WTC11 (cell line): ENCODE results near the gene AKAP13. TPM values are rescaled to one million over a fixed set of nuclear protein-coding genes. Genes with fewer than 3 reads are reported as not detected.

Experiments
- ATAC-seq: fragments of 200-7000 bp; cut with Tn5 transposase; 2 replicates; pipeline ENCODE4 v1.10.0; 2021; ENCODE audit warnings: mild to moderate bottlenecking, moderate library complexity
- CTCF ChIA-PET: fragments of 300-600 bp; sonication (Branson Sonifier 250); formaldehyde crosslinking; loops from one replicate; lab custom pipeline; 2021; ENCODE audit warnings: antibody characterized with exemption; lab: Charles Lee
- POLR2A ChIA-PET: fragments of 350-600 bp; sonication (Branson Sonifier 250); formaldehyde crosslinking; loops from one replicate; lab custom pipeline; 2021; ENCODE audit warnings: antibody characterized with exemption; lab: Charles Lee
- DNase-seq: peaks from one replicate; pipeline ENCODE4 v3.0.0; 2021; ENCODE audit warnings: low spot score
- H3K27ac Mint-ChIP-seq: 2 replicates; pipeline ENCODE4 v1.8.0; 2021; ENCODE audit warnings: mixed read lengths
- H3K27me3 Mint-ChIP-seq: 2 replicates; pipeline ENCODE4 v1.8.0; 2021; ENCODE audit warnings: low read depth, mild to moderate bottlenecking, moderate library complexity, mixed read lengths
- H3K36me3 Mint-ChIP-seq: 2 replicates; pipeline ENCODE4 v1.8.0; 2021; ENCODE audit warnings: mixed read lengths
- H3K4me1 Mint-ChIP-seq: 2 replicates; pipeline ENCODE4 v1.8.0; 2022; ENCODE audit warnings: mixed read lengths
- H3K4me3 Mint-ChIP-seq: 2 replicates; pipeline ENCODE4 v1.8.0; 2021; ENCODE audit warnings: mild to moderate bottlenecking, moderate library complexity, mixed read lengths
- H3K9me3 Mint-ChIP-seq: 2 replicates; pipeline ENCODE4 v1.8.0; 2021; ENCODE audit warnings: mixed read lengths
- CREB1 ChIP-seq: sonication (generic); formaldehyde crosslinking; IDR thresholded peaks from 2 replicates; pipeline ENCODE4 v1.8.0; 2023; ENCODE audit warnings: mild to moderate bottlenecking, missing genetic modification reagents
- EMX1 ChIP-seq: fragments of 250-450 bp; sonication (Bioruptor Pico); IDR thresholded peaks from 2 replicates; pipeline ENCODE4 v1.8.0; 2021; ENCODE audit warnings: mild to moderate bottlenecking
- GRHL2 ChIP-seq: fragments of 250-450 bp; sonication (Bioruptor Pico); IDR thresholded peaks from 2 replicates; pipeline ENCODE4 v1.8.0; 2022; ENCODE audit warnings: mild to moderate bottlenecking, moderate library complexity; ENCODE audit not compliant: insufficient replicate concordance, severe bottlenecking
- HMGA2 ChIP-seq: fragments of 250-450 bp; sonication (Bioruptor Pico); IDR thresholded peaks from 2 replicates; pipeline ENCODE4 v1.4.0; 2021; ENCODE audit warnings: mild to moderate bottlenecking, moderate library complexity
- KAT7 ChIP-seq: sonication (generic); formaldehyde crosslinking; IDR thresholded peaks from 2 replicates; pipeline ENCODE4 v1.8.1; 2023; ENCODE audit warnings: missing genetic modification reagents, mild to moderate bottlenecking, borderline replicate concordance
- NR3C1 ChIP-seq: sonication (generic); formaldehyde crosslinking; conservative IDR thresholded peaks from 2 replicates; pipeline ENCODE4 v1.8.1; 2023; ENCODE audit warnings: low read depth, mild to moderate bottlenecking, missing genetic modification reagents
- RORB ChIP-seq: fragments of 250-450 bp; sonication (Bioruptor Pico); IDR thresholded peaks from 2 replicates; pipeline ENCODE4 v1.9.0; 2021; ENCODE audit warnings: mild to moderate bottlenecking
- SMAD4 ChIP-seq: sonication (generic); formaldehyde crosslinking; IDR thresholded peaks from 2 replicates; pipeline ENCODE4 v1.8.0; 2022; ENCODE audit warnings: mild to moderate bottlenecking, missing genetic modification reagents
- SOX15 ChIP-seq: fragments of 250-450 bp; sonication (Bioruptor Pico); IDR thresholded peaks from 2 replicates; pipeline ENCODE4 v1.9.0; 2021; ENCODE audit warnings: mild to moderate bottlenecking
- SP1 ChIP-seq: sonication (generic); formaldehyde crosslinking; conservative IDR thresholded peaks from 2 replicates; pipeline ENCODE4 v1.8.1; 2022; ENCODE audit warnings: missing genetic modification reagents
- ZNF416 ChIP-seq: fragments of 250-450 bp; sonication (Bioruptor Pico); IDR thresholded peaks from 2 replicates; pipeline ENCODE4 v1.9.0; 2021; ENCODE audit warnings: mild to moderate bottlenecking, inconsistent platforms
- ZNF423 ChIP-seq: fragments of 250-450 bp; sonication (Bioruptor Pico); IDR thresholded peaks from 2 replicates; pipeline ENCODE4 v2.1.2; 2022; ENCODE audit warnings: mild to moderate bottlenecking, moderate library complexity
- total RNA-seq: library from RNA; stranded (reverse); gene quantifications from 3 replicates; pipeline ENCODE4 v1.2.3, GENCODE V29; 2021
- TF ChIP-seq, protein P1 (sequence below): fragments of 250-450 bp; sonication (Bioruptor Pico); IDR thresholded peaks from 2 replicates; pipeline ENCODE4 v1.9.0; 2021; ENCODE audit warnings: mild to moderate bottlenecking, borderline replicate concordance
- TF ChIP-seq, protein P2 (sequence below): sonication (generic); formaldehyde crosslinking; IDR thresholded peaks from 2 replicates; pipeline ENCODE4 v1.8.0; 2022; ENCODE audit warnings: missing genetic modification reagents
- TF ChIP-seq, protein P3 (sequence below): fragments of 250-450 bp; sonication (Bioruptor Pico); IDR thresholded peaks from 2 replicates; pipeline ENCODE4 v1.9.0; 2021; ENCODE audit warnings: moderate library complexity, mild to moderate bottlenecking, inconsistent platforms, borderline replicate concordance
- TF ChIP-seq, protein P4 (sequence below): fragments of 200-600 bp; IDR thresholded peaks from 2 replicates; pipeline ENCODE4 v1.8.0; 2022; ENCODE audit warnings: antibody characterized with exemption
- TF ChIP-seq, protein P5 (sequence below): sonication (generic); formaldehyde crosslinking; IDR thresholded peaks from 2 replicates; pipeline ENCODE4 v1.8.0; 2023; ENCODE audit warnings: missing genetic modification reagents

AKAP13 gene
- total RNA-seq, 1 experiment from 2014 or later: 50.3 TPM

DNA sequence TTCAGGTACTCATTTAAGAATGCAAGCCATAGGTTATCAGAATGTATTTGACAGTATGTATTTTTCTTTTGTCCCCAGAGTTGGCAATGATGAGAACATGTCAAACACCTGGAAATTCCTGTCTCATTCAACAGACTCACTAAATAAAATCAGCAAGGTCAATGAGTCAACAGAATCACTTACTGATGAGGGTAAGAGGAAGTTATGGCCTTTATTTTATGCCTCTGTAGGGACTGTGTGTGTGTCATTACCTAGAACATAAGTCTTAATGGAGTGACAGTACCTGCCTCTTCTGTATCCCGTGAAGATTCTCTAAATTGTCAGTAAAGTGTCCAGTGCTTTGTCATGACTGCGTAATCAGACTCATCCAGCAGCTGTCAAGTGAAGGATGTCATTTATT lies 336.8 kb downstream of the AKAP13 start (continued):
- TF ChIP-seq, protein P1, sequence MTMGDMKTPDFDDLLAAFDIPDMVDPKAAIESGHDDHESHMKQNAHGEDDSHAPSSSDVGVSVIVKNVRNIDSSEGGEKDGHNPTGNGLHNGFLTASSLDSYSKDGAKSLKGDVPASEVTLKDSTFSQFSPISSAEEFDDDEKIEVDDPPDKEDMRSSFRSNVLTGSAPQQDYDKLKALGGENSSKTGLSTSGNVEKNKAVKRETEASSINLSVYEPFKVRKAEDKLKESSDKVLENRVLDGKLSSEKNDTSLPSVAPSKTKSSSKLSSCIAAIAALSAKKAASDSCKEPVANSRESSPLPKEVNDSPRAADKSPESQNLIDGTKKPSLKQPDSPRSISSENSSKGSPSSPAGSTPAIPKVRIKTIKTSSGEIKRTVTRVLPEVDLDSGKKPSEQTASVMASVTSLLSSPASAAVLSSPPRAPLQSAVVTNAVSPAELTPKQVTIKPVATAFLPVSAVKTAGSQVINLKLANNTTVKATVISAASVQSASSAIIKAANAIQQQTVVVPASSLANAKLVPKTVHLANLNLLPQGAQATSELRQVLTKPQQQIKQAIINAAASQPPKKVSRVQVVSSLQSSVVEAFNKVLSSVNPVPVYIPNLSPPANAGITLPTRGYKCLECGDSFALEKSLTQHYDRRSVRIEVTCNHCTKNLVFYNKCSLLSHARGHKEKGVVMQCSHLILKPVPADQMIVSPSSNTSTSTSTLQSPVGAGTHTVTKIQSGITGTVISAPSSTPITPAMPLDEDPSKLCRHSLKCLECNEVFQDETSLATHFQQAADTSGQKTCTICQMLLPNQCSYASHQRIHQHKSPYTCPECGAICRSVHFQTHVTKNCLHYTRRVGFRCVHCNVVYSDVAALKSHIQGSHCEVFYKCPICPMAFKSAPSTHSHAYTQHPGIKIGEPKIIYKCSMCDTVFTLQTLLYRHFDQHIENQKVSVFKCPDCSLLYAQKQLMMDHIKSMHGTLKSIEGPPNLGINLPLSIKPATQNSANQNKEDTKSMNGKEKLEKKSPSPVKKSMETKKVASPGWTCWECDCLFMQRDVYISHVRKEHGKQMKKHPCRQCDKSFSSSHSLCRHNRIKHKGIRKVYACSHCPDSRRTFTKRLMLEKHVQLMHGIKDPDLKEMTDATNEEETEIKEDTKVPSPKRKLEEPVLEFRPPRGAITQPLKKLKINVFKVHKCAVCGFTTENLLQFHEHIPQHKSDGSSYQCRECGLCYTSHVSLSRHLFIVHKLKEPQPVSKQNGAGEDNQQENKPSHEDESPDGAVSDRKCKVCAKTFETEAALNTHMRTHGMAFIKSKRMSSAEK (CRISPR knock-in tag): no peak
- TF ChIP-seq, protein P2, sequence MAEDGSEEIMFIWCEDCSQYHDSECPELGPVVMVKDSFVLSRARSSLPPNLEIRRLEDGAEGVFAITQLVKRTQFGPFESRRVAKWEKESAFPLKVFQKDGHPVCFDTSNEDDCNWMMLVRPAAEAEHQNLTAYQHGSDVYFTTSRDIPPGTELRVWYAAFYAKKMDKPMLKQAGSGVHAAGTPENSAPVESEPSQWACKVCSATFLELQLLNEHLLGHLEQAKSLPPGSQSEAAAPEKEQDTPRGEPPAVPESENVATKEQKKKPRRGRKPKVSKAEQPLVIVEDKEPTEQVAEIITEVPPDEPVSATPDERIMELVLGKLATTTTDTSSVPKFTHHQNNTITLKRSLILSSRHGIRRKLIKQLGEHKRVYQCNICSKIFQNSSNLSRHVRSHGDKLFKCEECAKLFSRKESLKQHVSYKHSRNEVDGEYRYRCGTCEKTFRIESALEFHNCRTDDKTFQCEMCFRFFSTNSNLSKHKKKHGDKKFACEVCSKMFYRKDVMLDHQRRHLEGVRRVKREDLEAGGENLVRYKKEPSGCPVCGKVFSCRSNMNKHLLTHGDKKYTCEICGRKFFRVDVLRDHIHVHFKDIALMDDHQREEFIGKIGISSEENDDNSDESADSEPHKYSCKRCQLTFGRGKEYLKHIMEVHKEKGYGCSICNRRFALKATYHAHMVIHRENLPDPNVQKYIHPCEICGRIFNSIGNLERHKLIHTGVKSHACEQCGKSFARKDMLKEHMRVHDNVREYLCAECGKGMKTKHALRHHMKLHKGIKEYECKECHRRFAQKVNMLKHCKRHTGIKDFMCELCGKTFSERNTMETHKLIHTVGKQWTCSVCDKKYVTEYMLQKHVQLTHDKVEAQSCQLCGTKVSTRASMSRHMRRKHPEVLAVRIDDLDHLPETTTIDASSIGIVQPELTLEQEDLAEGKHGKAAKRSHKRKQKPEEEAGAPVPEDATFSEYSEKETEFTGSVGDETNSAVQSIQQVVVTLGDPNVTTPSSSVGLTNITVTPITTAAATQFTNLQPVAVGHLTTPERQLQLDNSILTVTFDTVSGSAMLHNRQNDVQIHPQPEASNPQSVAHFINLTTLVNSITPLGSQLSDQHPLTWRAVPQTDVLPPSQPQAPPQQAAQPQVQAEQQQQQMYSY (CRISPR knock-in tag): no peak
- no peak for TF ChIP-seq RORB (CRISPR knock-in tag)
- no peak for TF ChIP-seq GRHL2 (CRISPR knock-in tag)
- TF ChIP-seq, protein P3, sequence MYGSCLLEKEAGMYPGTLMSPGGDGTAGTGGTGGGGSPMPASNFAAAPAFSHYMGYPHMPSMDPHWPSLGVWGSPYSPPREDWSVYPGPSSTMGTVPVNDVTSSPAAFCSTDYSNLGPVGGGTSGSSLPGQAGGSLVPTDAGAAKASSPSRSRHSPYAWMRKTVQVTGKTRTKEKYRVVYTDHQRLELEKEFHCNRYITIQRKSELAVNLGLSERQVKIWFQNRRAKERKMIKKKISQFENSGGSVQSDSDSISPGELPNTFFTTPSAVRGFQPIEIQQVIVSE (CRISPR knock-in tag): no peak
- TF ChIP-seq, protein P4, sequence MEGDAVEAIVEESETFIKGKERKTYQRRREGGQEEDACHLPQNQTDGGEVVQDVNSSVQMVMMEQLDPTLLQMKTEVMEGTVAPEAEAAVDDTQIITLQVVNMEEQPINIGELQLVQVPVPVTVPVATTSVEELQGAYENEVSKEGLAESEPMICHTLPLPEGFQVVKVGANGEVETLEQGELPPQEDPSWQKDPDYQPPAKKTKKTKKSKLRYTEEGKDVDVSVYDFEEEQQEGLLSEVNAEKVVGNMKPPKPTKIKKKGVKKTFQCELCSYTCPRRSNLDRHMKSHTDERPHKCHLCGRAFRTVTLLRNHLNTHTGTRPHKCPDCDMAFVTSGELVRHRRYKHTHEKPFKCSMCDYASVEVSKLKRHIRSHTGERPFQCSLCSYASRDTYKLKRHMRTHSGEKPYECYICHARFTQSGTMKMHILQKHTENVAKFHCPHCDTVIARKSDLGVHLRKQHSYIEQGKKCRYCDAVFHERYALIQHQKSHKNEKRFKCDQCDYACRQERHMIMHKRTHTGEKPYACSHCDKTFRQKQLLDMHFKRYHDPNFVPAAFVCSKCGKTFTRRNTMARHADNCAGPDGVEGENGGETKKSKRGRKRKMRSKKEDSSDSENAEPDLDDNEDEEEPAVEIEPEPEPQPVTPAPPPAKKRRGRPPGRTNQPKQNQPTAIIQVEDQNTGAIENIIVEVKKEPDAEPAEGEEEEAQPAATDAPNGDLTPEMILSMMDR: no peak
- no peak for TF ChIP-seq HMGA2 (CRISPR knock-in tag)
- TF ChIP-seq ZNF416 (CRISPR knock-in tag): no peak
- no peak for TF ChIP-seq SP1 (CRISPR knock-in tag)
- no peak for TF ChIP-seq NR3C1

DNA sequence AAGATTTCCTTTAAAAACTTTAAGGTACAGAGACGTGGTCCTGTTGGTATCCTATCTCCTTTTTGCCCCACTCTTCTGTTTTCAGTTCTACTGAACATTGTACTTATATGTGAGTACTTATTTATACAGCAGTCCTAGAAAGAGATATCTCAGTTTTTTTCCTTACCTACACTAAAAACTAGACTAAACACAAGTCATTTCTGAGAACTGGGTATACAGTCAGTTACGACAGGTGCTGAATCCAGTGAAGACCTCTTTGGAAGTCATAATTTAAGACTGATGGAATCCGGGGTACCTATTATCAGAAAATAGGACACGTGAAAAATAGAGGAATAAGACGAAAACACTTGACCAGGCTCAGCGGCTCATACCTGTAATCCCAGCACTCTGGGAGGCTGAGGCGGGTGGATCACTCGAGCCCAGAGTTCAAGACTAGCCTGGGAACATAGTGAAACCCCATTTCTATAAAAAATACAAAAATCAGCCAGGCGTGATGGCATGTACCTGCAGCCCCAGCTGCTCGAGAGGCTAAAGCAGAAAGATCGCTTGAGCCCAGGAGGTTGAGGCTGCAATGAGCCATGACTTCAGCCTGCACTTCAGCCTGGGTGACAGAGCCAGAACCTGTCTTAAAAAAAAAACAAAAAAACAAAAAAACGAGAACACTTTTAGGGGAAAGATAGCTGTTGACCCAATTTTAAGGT lies 338.0 kb downstream of the AKAP13 start:
- H3K36me3 Mint-ChIP-seq: peaks cover 33% of the 10 kb centered on the region

More for the DNA sequence above, 338.0 kb downstream of the AKAP13 start:
- ChIA-PET POLR2A (no interaction called here), CTCF (interaction anchor here (0.6 kb wide), 1 partner anchor 33 kb away, joined by 5 read pairs; no protein-coding TSS in a partner anchor)
- TF ChIP-seq SOX15 (CRISPR knock-in tag): no peak
- no peak for TF ChIP-seq KAT7 (CRISPR knock-in tag)
- TF ChIP-seq ZNF423: no peak
- TF ChIP-seq CREB1 (CRISPR knock-in tag): no peak
- no peak for TF ChIP-seq EMX1 (CRISPR knock-in tag)
- TF ChIP-seq, protein P5, sequence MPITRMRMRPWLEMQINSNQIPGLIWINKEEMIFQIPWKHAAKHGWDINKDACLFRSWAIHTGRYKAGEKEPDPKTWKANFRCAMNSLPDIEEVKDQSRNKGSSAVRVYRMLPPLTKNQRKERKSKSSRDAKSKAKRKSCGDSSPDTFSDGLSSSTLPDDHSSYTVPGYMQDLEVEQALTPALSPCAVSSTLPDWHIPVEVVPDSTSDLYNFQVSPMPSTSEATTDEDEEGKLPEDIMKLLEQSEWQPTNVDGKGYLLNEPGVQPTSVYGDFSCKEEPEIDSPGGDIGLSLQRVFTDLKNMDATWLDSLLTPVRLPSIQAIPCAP: no peak
- TF ChIP-seq SMAD4 (CRISPR knock-in tag): no peak
- no peaks in the 10 kb centered on the region for H3K9me3 Mint-ChIP-seq
- no peaks in the 10 kb centered on the region for H3K27me3 Mint-ChIP-seq
- H3K4me3 Mint-ChIP-seq: no peak overlapping the region
- DNase-seq: no peak
- no peak overlapping the region for H3K27ac Mint-ChIP-seq
- no peak for ATAC-seq
- H3K4me1 Mint-ChIP-seq: no peaks in the 10 kb centered on the region
